Esophagus squamous epithelium (tissue), 4 donors: Measurements from ENCODE around the gene FLT3.

ENCODE experiments used
- POLR2A ChIP-seq, 4 donors: fragments of 450-650 bp; IDR thresholded peaks; one replicate each; pipeline ENCODE4 v1.6.1; 2017; ENCODE audit warnings: antibody characterized with exemption in 4 of 4, mild to moderate bottlenecking in 4 of 4, moderate library complexity in 3 of 4
- TF ChIP-seq, protein P1 (sequence below), 6 experiments: fragments of 450-650 bp in 4 of 6; fragments of 200-600 bp in 2 of 6; sonication (generic) in 2 of 6; IDR thresholded peaks; one replicate each; pipeline ENCODE4 v1.5.1; 2016 to 2019; ENCODE audit warnings: antibody characterized with exemption in 6 of 6, mild to moderate bottlenecking in 4 of 6, moderate library complexity in 4 of 6

DNA sequence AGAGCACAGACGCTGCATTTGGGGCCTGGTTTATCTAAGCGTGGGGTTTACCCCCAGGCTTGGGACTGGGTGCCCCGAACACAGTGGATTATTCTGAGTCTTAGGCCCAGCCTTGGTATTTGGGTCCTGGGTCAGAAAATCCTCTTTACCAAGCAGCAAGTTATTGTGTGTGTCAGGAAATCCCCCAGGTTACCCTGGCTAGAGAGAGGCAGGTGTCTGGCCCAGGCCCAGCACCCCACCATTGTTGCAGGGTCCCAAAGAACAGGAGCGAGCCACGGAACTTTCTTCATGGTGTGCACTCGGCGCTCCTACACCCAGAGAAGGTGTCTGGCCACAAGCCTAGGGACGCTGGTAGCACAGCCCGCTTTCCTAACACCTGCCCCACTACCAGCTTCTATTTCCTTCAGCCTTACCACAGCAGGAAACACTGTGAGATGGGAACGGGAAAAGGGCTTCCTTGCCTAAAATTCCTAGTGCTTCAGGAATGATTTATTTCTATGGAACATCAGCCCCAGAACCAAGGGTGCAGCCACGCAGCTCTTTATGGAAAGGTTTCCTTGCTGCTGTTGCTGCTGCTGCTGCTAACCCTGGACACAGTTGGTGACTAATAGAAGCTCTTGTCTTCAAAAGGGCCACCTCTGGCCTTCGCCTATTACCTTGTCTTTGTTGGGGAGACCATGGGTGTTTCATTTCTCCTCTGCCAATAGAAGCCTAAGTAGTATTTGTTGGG lies 123.8 kb downstream of the FLT3 start:
- TF ChIP-seq, protein P1, sequence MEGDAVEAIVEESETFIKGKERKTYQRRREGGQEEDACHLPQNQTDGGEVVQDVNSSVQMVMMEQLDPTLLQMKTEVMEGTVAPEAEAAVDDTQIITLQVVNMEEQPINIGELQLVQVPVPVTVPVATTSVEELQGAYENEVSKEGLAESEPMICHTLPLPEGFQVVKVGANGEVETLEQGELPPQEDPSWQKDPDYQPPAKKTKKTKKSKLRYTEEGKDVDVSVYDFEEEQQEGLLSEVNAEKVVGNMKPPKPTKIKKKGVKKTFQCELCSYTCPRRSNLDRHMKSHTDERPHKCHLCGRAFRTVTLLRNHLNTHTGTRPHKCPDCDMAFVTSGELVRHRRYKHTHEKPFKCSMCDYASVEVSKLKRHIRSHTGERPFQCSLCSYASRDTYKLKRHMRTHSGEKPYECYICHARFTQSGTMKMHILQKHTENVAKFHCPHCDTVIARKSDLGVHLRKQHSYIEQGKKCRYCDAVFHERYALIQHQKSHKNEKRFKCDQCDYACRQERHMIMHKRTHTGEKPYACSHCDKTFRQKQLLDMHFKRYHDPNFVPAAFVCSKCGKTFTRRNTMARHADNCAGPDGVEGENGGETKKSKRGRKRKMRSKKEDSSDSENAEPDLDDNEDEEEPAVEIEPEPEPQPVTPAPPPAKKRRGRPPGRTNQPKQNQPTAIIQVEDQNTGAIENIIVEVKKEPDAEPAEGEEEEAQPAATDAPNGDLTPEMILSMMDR (IDR thresholded peaks at IDR 0.05), result no peak
- no peak for TF ChIP-seq POLR2A (IDR thresholded peaks at IDR 0.05)
